ENCODE results near the gene MGAT1. TPM values are rescaled to one million over a fixed set of nuclear protein-coding genes. Genes with fewer than 3 reads are reported as not detected.

The MGAT1 gene
- total RNA-seq, 2 experiments from 2014 or later = 161 to 171 TPM

GRCh38 chr5:180776376-180776775, 26.2 kb downstream of the MGAT1 start:
- ATAC-seq = no peak
- no peak overlapping the region for H3K4me3 Mint-ChIP-seq
- H3K4me1 Mint-ChIP-seq (ENCODE audit: low read depth) = no peaks in the 10 kb centered on the region
- H3K36me3 Mint-ChIP-seq (ENCODE audit: low read depth) = no peaks in the 10 kb centered on the region
- TF ChIP-seq, protein P1, sequence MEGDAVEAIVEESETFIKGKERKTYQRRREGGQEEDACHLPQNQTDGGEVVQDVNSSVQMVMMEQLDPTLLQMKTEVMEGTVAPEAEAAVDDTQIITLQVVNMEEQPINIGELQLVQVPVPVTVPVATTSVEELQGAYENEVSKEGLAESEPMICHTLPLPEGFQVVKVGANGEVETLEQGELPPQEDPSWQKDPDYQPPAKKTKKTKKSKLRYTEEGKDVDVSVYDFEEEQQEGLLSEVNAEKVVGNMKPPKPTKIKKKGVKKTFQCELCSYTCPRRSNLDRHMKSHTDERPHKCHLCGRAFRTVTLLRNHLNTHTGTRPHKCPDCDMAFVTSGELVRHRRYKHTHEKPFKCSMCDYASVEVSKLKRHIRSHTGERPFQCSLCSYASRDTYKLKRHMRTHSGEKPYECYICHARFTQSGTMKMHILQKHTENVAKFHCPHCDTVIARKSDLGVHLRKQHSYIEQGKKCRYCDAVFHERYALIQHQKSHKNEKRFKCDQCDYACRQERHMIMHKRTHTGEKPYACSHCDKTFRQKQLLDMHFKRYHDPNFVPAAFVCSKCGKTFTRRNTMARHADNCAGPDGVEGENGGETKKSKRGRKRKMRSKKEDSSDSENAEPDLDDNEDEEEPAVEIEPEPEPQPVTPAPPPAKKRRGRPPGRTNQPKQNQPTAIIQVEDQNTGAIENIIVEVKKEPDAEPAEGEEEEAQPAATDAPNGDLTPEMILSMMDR (IDR thresholded peaks at IDR 0.05) = no peak
- H3K27me3 Mint-ChIP-seq = peaks cover 5% of the 10 kb centered on the region
- no peak overlapping the region for H3K27ac Mint-ChIP-seq
- peaks cover 14% of the 10 kb centered on the region for H3K9me3 Mint-ChIP-seq
- intact Hi-C loops (cut with micrococcal nuclease) = no loop called here
- DNase-seq = no peak
- CTCF ChIA-PET = no interaction called here
- POLR2A ChIA-PET = interaction anchor here (0.7 kb wide), 1 partner anchor 14 kb away, joined by 3 read pairs; no protein-coding TSS in a partner anchor

DNA sequence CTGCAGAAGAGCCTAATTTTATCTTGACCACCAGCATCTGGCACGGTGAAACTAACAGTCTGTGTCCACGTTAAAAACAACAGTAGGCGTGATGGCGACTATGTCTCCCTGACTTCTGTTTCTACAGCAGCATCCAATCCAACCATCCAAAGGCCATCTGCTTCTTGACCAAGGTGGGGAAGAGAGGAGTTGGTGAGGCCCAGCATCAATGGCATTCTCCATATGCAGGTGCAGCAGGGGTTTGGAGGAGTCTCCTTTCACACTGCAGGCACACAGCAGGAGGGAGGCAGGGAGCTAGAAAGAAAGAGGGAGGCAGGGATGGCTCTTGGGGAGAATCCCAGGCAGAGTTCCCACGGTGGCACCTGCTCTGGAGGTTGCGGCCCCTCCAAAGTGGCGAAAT, 27.0 kb downstream of the MGAT1 start:
- ATAC-seq (no peak), DNase-seq (no peak)
- H3K9me3 Mint-ChIP-seq = peaks cover 14% of the 10 kb centered on the region
- TF ChIP-seq, protein P1 (IDR thresholded peaks at IDR 0.05) = no peak
- H3K4me3 Mint-ChIP-seq = no peak overlapping the region
- peaks cover 5% of the 10 kb centered on the region for H3K27me3 Mint-ChIP-seq
- H3K36me3 Mint-ChIP-seq (ENCODE audit: low read depth) = no peaks in the 10 kb centered on the region
- ChIA-PET POLR2A (no interaction called here), CTCF (no interaction called here)
- intact Hi-C loops (cut with micrococcal nuclease) = no loop called here
- no peak overlapping the region for H3K27ac Mint-ChIP-seq
- H3K4me1 Mint-ChIP-seq (ENCODE audit: low read depth) = no peaks in the 10 kb centered on the region

- Mint-ChIP-seq H3K27ac (no peak overlapping the region), H3K4me1 (ENCODE audit: low read depth) (no peaks in the 10 kb centered on the region), H3K4me3 (no peak overlapping the region), H3K27me3 (peaks cover 5% of the 10 kb centered on the region), H3K9me3 (peaks cover 14% of the 10 kb centered on the region), H3K36me3 (ENCODE audit: low read depth) (no peaks in the 10 kb centered on the region)
- intact Hi-C loops (cut with micrococcal nuclease) = no loop called here
- ChIA-PET POLR2A (interaction anchor here (0.7 kb wide), 1 partner anchor 338 kb away, joined by 5 read pairs; no protein-coding TSS in a partner anchor), CTCF (no interaction called here)
- no peak for DNase-seq
- TF ChIP-seq, protein P1 (IDR thresholded peaks at IDR 0.05) = no peak
- ATAC-seq = no peak
Measured at GRCh38 chr5:180771839-180772238, 30.8 kb downstream of the MGAT1 start.

DNA sequence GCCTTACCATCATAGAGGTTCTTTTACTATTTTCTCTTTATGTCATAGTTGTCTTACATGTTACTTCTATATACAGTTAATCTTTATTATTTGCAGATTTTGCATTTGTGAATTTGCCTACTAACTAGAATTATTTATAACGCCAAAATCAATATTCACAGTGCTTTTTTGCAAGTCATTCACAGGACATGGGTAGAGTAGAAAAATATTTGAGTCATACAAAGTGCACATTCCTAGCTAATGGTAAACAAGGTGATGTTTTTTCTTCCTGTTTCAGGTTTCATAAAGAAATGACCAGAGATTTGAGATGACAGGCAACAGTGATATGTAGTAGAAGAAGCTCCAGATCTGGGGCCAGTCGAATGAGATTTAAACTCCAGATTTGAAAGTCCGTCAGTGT, 32.8 kb downstream of the MGAT1 start:
- DNase-seq (no peak), ATAC-seq (no peak)
- intact Hi-C loops (cut with micrococcal nuclease) = no loop called here
- Mint-ChIP-seq H3K27me3 (peaks cover 10% of the 10 kb centered on the region), H3K4me3 (no peak overlapping the region), H3K36me3 (ENCODE audit: low read depth) (no peaks in the 10 kb centered on the region), H3K4me1 (ENCODE audit: low read depth) (no peaks in the 10 kb centered on the region), H3K27ac (no peak overlapping the region), H3K9me3 (peaks cover 14% of the 10 kb centered on the region)
- ChIA-PET CTCF (interaction anchor here (0.7 to 1.0 kb wide), 2 partner anchors 8 to 317 kb away, joined by 3 read pairs; no protein-coding TSS in a partner anchor), POLR2A (no interaction called here)
- TF ChIP-seq, protein P1 (IDR thresholded peaks at IDR 0.05) = no peak

GRCh38 chr5:180755601-180756000, 47.0 kb downstream of the MGAT1 start:
- DNase-seq (no peak), ATAC-seq (no peak)
- ChIA-PET POLR2A (no interaction called here), CTCF (no interaction called here)
- Mint-ChIP-seq H3K27ac (no peak overlapping the region), H3K9me3 (peaks cover 12% of the 10 kb centered on the region), H3K4me3 (no peak overlapping the region), H3K4me1 (ENCODE audit: low read depth) (no peaks in the 10 kb centered on the region), H3K36me3 (ENCODE audit: low read depth) (no peaks in the 10 kb centered on the region), H3K27me3 (peaks cover 2% of the 10 kb centered on the region)
- TF ChIP-seq, protein P1 (IDR thresholded peaks at IDR 0.05) = no peak
- intact Hi-C loops (cut with micrococcal nuclease) = no loop called here

All from activated CD8-positive, alpha-beta T cell treated with anti-CD3 and anti-CD28 coated beads for 36 hours (primary cell).